ACHN (cell line): Measurements from ENCODE around the gene NSMF.

Source experiments
- DNase-seq: peaks from one replicate; pipeline ENCODE4 v3.0.0-alpha.2; 2015
- in situ Hi-C: cut with HindIII; loops from 2 replicates; pipeline ENCODE4 v1.10.0; 2017; ENCODE audit warnings: low sequenced_read_pairs, low pct_ligation_motif_present, low pct_unique_long_range_greater_than_20kb

NSMF gene

GRCh38 chr9:137408651-137409405, 50.3 kb downstream of the NSMF start:
- in situ Hi-C loops, result no loop called here

DNA sequence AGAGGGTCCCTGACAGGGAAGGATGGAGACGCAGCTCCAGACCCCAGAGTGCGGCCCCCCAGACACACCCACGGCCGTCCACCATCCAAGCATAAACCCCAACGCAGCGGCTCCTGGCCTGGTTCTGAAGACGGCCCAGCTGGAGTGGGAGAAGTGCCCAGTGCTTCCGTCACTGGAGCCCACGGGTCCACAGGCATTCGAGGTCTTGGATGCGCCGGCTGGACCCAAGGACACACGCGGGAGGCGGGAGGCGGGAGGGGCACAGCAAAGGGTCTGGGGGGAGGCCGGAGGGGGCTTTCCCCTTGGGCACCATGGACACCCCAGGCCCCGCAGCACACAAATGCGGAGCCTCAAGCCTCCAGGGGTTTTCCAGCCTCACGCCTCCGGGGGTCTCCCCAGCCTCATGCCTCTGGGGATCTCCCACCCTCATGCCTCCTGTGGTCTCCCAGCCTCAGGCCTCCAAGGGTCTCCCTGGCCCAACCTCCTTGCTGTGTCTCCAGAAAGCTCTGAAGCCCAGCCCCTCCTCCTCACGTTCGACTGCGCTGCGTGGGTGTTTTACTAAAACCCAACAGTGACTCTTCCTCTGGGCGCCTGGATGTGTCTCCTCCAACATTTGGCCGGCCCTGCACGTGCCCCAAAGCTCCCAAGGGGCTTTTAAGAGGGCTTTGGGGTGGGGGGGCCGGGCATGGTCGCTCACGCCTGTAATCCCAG, 51.4 kb downstream of the NSMF start:
- no peak for DNase-seq
- in situ Hi-C loops, result no loop called here

More at GRCh38 chr9:137408651-137409405, 50.3 kb downstream of the NSMF start:
- no peak for DNase-seq

- DNase-seq, result peak; percentile 43
- in situ Hi-C loops, result no loop called here
Observed at GRCh38 chr9:137406876-137407589, 52.1 kb downstream of the NSMF start.

DNA sequence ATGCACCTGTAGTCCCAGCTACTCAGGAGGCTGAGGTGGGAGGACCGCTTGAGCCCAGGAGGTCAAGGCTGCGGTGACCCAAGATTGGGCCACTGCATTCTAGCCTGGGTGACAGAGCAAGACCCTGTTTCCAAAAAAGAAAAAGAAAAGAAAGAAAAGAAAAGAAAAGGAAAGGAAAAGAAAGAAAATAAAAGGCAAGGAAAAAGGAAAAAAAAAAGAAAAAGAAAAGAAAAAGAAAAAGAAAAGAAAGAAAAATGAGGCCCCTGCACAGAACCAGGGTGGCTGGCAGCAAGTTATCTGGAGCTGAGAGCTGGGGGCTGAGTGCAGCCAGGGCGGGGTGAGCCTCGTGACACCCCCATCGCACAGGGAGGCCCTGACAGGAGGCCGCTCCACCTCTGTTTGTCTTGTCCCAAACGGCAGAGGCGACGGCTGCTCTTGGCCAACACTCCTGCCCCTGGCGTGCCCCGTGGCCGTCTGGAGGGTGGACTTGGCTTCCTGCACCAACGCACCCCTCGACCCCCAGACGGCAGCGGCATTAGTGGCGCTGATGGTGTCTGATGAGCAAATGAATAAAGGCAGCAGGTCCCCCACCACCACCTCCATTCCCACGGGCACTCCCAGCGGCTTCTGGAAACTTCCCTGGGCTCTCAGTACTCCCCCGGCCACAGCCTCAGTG, 52.9 kb downstream of the NSMF start:
- DNase-seq, result no peak
- in situ Hi-C loops, result no loop called here

- no peak for DNase-seq
- in situ Hi-C loops, result no loop called here
Observed at GRCh38 chr9:137405677-137406081, 53.5 kb downstream of the NSMF start.

DNA sequence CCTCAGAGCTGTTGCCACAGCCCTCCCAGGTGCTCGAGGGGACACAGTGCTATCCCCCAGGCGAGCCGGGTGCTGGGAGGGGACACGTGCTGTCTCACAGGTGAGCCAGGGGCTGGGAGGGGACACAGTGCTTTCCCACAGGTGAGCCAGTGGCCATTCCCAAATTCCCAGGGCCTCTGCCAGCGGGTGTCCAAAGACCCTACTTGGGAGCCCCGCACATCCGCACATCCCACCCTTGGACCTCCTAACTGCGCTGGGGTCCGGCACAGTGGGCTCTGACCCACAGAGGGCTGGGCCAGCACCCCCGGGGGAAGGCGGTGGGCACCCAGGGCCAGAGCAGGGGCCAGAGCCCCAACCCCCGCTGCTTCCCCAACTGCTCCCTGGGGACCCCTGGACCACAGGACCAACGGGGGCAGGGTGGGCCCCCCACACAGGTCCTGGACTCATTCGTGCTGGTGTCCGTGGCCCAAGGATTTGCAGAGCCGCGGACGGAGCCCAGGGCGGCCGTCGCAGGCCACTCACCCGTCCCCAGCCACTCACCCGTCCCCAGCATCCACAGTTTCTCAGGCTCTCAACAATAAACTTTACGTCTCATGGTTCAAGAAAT, 54.1 kb downstream of the NSMF start:
- in situ Hi-C loops, result no loop called here
- DNase-seq, result no peak

DNA sequence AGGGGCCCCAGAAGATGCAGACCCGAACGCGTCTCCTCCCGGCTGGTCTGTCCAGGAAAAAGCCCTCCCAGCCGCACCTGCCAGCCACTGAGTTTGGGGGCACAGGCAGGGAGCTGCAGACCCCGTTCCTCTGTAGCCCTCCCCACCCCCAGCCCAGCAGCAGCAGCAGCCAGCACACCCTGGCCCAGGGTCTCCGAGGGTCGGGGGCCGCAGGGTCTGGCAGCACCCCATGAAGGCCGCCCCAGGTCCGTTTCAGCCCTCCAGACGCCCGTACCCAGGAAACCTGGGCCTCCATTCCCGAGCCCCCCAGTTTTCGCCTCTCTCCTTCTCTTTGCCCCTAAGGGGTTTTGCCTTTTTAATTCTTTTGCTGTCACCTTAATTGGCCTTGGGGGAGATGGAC, 55.9 kb downstream of the NSMF start:
- in situ Hi-C loops, result no loop called here
- DNase-seq, result no peak

- in situ Hi-C loops, result no loop called here
- DNase-seq, result no peak
Observed at GRCh38 chr9:137402746-137403145, 56.4 kb downstream of the NSMF start.

DNA sequence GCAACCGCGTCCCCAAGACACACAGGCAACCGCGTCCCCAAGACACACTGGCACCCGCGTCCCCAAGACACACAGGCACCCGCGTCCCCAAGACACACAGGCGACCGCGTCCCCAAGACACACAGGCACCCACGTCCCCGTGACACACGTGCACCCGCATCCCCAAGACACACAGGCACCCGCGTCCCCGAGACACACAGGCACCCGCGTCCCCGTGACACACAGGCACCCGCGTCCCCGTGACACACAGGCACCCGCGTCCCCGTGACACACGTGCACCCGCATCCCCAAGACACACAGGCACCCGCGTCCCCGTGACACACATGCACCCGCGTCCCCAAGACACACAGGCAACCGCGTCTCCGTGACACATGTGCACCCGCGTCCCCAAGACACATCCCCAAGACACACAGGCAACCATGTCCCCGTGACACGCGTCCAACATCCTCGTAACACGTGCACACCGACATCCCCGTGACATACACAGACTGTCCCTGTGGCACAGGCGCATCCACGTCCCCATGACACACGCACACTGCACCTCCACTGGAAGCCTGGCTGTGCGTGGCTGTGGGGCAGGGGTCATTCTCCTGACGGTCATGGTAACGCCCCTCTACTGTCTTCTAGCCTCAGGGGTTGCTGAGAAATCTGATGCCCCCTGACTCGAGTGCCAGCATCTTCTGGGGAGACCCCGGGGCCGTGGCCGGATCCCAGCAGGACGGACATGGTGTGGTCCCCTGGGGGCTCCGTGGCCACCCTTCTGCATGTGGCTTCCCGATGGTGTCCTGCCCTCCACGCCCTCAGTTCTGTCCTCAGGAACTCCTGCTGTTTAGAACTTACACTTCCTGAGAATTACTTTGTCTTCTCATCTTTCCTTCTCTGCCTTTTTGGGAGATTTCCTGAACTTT, 60.3 kb downstream of the NSMF start:
- in situ Hi-C loops, result no loop called here
- no peak for DNase-seq

GRCh38 chr9:137397675-137398423, 61.3 kb downstream of the NSMF start:
- in situ Hi-C loops, result no loop called here
- no peak for DNase-seq
